ENCODE data around the gene SNAPC5. TPM values are rescaled to one million over a fixed set of nuclear protein-coding genes. Genes with fewer than 3 reads are reported as not detected.
"Not testable (repeated sequence)": the region's sequence is repeated elsewhere in the genome, so short reads cannot be mapped to it uniquely, and the experiment has no call there.

SNAPC5 gene
- total and polyA plus RNA-seq, 5 experiments from 2014 or later: 42.0 to 76.0 (median 60.4) TPM

GRCh38 chr15:66504563-66505429 is 7.2 kb upstream of the SNAPC5 start, which contains the start of the genes RPL4 and ZWILCH:
Gene RPL4, minus strand, starts transcription at chr15:66504855. Its CDS starts 65 bp downstream, at chr15:66504790.
Gene ZWILCH, plus strand, starts transcription at chr15:66505326. Its CDS starts 13 bp downstream, at chr15:66505339.
- peak within 1 kb of the TSS; percentile 88 to 100 (median 100) for H3K4me3 Mint-ChIP-seq
- H3K27me3 Mint-ChIP-seq: no peaks in the 10 kb centered on the region
- no peaks in the 10 kb centered on the region for H3K9me3 Mint-ChIP-seq
- DNase-seq: peak; percentile 70 to 92 (median 80)
- peaks cover 7 to 46% (median 15%) of the 10 kb centered on the region in 3 donors for H3K36me3 Mint-ChIP-seq
- peaks cover 19 to 52% (median 47%) of the 10 kb centered on the region in 4 donors for H3K4me1 Mint-ChIP-seq
- POLR2A ChIA-PET: interaction anchor here (0.6 to 3.2 kb wide), 14 partner anchors 8 to 894 kb away, joined by 3 to 14 read pairs (median 3); partner anchors contain the start of gene INTS14
- peak; percentile 86 to 90 for ATAC-seq
- H3K27ac Mint-ChIP-seq: peak within 1 kb of the TSS; percentile 91 to 100 (median 99)

GRCh38 chr15:66503780-66504562 is 6.4 kb upstream of the SNAPC5 start:
- Mint-ChIP-seq H3K36me3 (peaks cover 7 to 51% (median 20%) of the 10 kb centered on the region in 3 donors), H3K27me3 (no peaks in the 10 kb centered on the region), H3K4me3 (peak overlapping the region; percentile 88 to 100 (median 100)), H3K27ac (peak overlapping the region; percentile 91 to 100 (median 99)), H3K4me1 (peaks cover 19 to 52% (median 49%) of the 10 kb centered on the region in 4 donors), H3K9me3 (no peaks in the 10 kb centered on the region)
- POLR2A ChIA-PET: interaction anchor here (0.6 to 3.2 kb wide), 9 partner anchors 32 to 212 kb away, joined by 3 to 14 read pairs (median 3); partner anchors contain the start of gene DIS3L
- DNase-seq (no peak), ATAC-seq (no peak)

GRCh38 chr15:66503041-66503648 is 5.6 kb upstream of the SNAPC5 start:
- not testable (repeated sequence) for DNase-seq, ATAC-seq, H3K9me3 Mint-ChIP-seq, H3K27me3 Mint-ChIP-seq
- peak overlapping the region; percentile 88 to 100 (median 100) for H3K4me3 Mint-ChIP-seq
- H3K4me1 Mint-ChIP-seq: peaks cover 19 to 56% (median 56%) of the 10 kb centered on the region in 4 donors
- H3K36me3 Mint-ChIP-seq: peaks cover 7 to 59% (median 24%) of the 10 kb centered on the region in 3 donors
- peak overlapping the region; percentile 44 to 100 (median 98) for H3K27ac Mint-ChIP-seq
- POLR2A ChIA-PET: interaction anchor here (0.6 to 3.2 kb wide), 4 partner anchors 32 to 210 kb away, joined by 3 to 14 read pairs (median 3); partner anchors contain the start of gene DIS3L

- DNase-seq: no peak
- ATAC-seq: no peak
- POLR2A ChIA-PET: interaction anchor here (1.1 kb wide), 1 partner anchor 209 kb away, joined by 3 read pairs; the partner anchor contains the start of gene DIS3L
- H3K27me3 Mint-ChIP-seq: no peaks in the 10 kb centered on the region
- H3K36me3 Mint-ChIP-seq: peaks cover 7 to 65% (median 28%) of the 10 kb centered on the region in 3 donors
- H3K4me3 Mint-ChIP-seq: peak overlapping the region; percentile 78 to 100 (median 100)
- peaks cover 19 to 63% (median 61%) of the 10 kb centered on the region in 4 donors for H3K4me1 Mint-ChIP-seq
- H3K9me3 Mint-ChIP-seq: no peaks in the 10 kb centered on the region
- peak overlapping the region in 8 of 10 donors; percentile 39 to 100 (median 77) for H3K27ac Mint-ChIP-seq
Observed at GRCh38 chr15:66502491-66502890, 4.9 kb upstream of the SNAPC5 start.

GRCh38 chr15:66500346-66500745 is 2.8 kb upstream of the SNAPC5 start:
- H3K4me1 Mint-ChIP-seq: peaks cover 19 to 74% (median 55%) of the 10 kb centered on the region in 4 donors
- not testable (repeated sequence) for ATAC-seq, H3K4me3 Mint-ChIP-seq, H3K27me3 Mint-ChIP-seq, H3K9me3 Mint-ChIP-seq, DNase-seq
- peak overlapping the region in 2 of 10 donors; percentile 5 to 53 for H3K27ac Mint-ChIP-seq
- peaks cover 7 to 70% (median 29%) of the 10 kb centered on the region in 3 donors for H3K36me3 Mint-ChIP-seq
- POLR2A ChIA-PET: interaction anchor here (2.3 kb wide), 1 partner anchor 207 kb away, joined by 12 read pairs; the partner anchor contains the start of gene DIS3L

- H3K4me3 Mint-ChIP-seq: peak overlapping the region in 6 of 10 donors; percentile 22 to 97 (median 44)
- peak overlapping the region in 9 of 10 donors; percentile 87 to 99 (median 98) for H3K27ac Mint-ChIP-seq
- ATAC-seq (no peak), DNase-seq (peak in 4 of 10 donors; percentile 9 to 63 (median 51))
- H3K4me1 Mint-ChIP-seq: peaks cover 20 to 79% (median 54%) of the 10 kb centered on the region in 4 donors
- H3K36me3 Mint-ChIP-seq: peaks cover 8 to 77% (median 34%) of the 10 kb centered on the region in 3 donors
- no peaks in the 10 kb centered on the region for H3K27me3 Mint-ChIP-seq
- POLR2A ChIA-PET: interaction anchor here (0.6 to 3.7 kb wide), 8 partner anchors 13 to 630 kb away, joined by 3 to 56 read pairs (median 8); partner anchors contain the start of genes DIS3L, MAP2K1, RAB11A and TIPIN
- no peaks in the 10 kb centered on the region for H3K9me3 Mint-ChIP-seq
Observed at GRCh38 chr15:66498501-66499386, 1.2 kb upstream of the SNAPC5 start.

- peak; percentile 51 to 52 for ATAC-seq
- H3K4me3 Mint-ChIP-seq: peak overlapping the region; percentile 93 to 98 (median 96)
- POLR2A ChIA-PET: interaction anchor here (0.5 to 3.7 kb wide), 6 partner anchors 11 to 1050 kb away, joined by 3 to 56 read pairs (median 6); partner anchors contain the start of gene MAP2K1
Observed at GRCh38 chr15:66496951-66497501, 536 bp downstream of the SNAPC5 start.

GRCh38 chr15:66494262-66494661 is 3.3 kb downstream of the SNAPC5 start:
- POLR2A ChIA-PET: no interaction called here
- ATAC-seq (no peak), DNase-seq (no peak)
- H3K36me3 Mint-ChIP-seq: peaks cover 5 to 72% (median 21%) of the 10 kb centered on the region in 3 donors
- no peaks in the 10 kb centered on the region for H3K9me3 Mint-ChIP-seq
- no peaks in the 10 kb centered on the region for H3K27me3 Mint-ChIP-seq
- peak overlapping the region in 1 of 10 donors; percentile 3 for H3K4me3 Mint-ChIP-seq
- H3K4me1 Mint-ChIP-seq: peaks cover 11 to 51% (median 34%) of the 10 kb centered on the region in 4 donors
- H3K27ac Mint-ChIP-seq: peak overlapping the region in 9 of 10 donors; percentile 9 to 68 (median 26)

More at GRCh38 chr15:66496951-66497501, 536 bp downstream of the SNAPC5 start:
- no peaks in the 10 kb centered on the region for H3K9me3 Mint-ChIP-seq
- H3K27me3 Mint-ChIP-seq: no peaks in the 10 kb centered on the region
- DNase-seq: no peak
- H3K4me1 Mint-ChIP-seq: peaks cover 15 to 62% (median 41%) of the 10 kb centered on the region in 4 donors
- H3K27ac Mint-ChIP-seq: peak overlapping the region; percentile 94 to 99 (median 98)
- H3K36me3 Mint-ChIP-seq: peaks cover 8 to 78% (median 34%) of the 10 kb centered on the region in 3 donors

GRCh38 chr15:66491846-66492245 is 5.7 kb downstream of the SNAPC5 start:
- ATAC-seq: no peak
- no peaks in the 10 kb centered on the region for H3K27me3 Mint-ChIP-seq
- POLR2A ChIA-PET: interaction anchor here (1.3 kb wide), 1 partner anchor 13 kb away, joined by 3 read pairs; the partner anchor contains the start of gene ZWILCH

GRCh38 chr15:66489179-66489791 is 8.3 kb downstream of the SNAPC5 start:
- H3K4me1 Mint-ChIP-seq: peaks cover 5 to 9% (median 6%) of the 10 kb centered on the region in 4 donors
- POLR2A ChIA-PET: no interaction called here
- peak overlapping the region in 4 of 10 donors; percentile 32 to 84 (median 58) for H3K27ac Mint-ChIP-seq
- DNase-seq (no peak), ATAC-seq (no peak)
- no peaks in the 10 kb centered on the region for H3K9me3 Mint-ChIP-seq
- H3K4me3 Mint-ChIP-seq: no peak overlapping the region
- no peaks in the 10 kb centered on the region for H3K27me3 Mint-ChIP-seq
- peaks cover 2 to 80% (median 10%) of the 10 kb centered on the region in 3 donors for H3K36me3 Mint-ChIP-seq

More at GRCh38 chr15:66491846-66492245, 5.7 kb downstream of the SNAPC5 start:
- Mint-ChIP-seq H3K9me3 (no peaks in the 10 kb centered on the region), H3K36me3 (peaks cover 5 to 76% (median 11%) of the 10 kb centered on the region in 3 donors), H3K27ac (peak overlapping the region in 4 of 10 donors; percentile 27 to 41 (median 30)), H3K4me1 (peaks cover 11 to 28% (median 22%) of the 10 kb centered on the region in 4 donors), H3K4me3 (no peak overlapping the region)
- no peak for DNase-seq

Data from naive thymus-derived CD8-positive, alpha-beta T cell (primary cell).